Activated effector memory CD4-positive, alpha-beta T cell treated with Interleukin-2 at 50 U/mL for 16 hours (primary cell): ENCODE measurements around the gene SCYGR1.
"Not testable (repeated sequence)": the region's sequence is repeated elsewhere in the genome, so short reads cannot be mapped to it uniquely, and the experiment has no call there.

ENCODE experiments used
- DNase-seq: peaks from one replicate; pipeline ENCODE4 v3.0.0-alpha.2; 2020

SCYGR1 gene, protein sequence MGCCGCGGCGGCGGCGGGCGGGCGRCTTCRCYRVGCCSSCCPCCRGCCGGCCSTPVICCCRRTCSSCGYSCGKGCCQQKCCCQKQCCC

DNA sequence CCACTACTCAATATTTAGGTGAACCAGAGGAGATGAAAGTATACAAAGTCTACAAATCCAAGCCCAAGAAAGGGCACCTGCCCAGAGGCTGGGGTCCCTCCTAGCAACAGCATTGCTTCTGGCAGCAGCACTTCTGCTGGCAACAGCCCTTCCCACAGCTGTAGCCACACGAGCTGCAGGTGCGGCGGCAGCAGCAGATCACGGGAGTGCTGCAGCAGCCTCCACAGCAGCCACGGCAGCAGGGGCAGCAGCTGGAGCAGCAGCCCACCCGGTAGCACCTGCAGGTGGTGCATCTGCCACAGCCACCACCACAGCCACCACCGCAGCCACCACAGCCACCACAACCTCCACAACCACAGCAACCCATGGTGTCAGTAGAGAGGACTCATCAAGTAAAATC, at the start of gene SCYGR1:
Gene SCYGR1, minus strand, starts transcription at position 367 of the 400 bp plus-strand sequence. Its CDS starts 0 bp downstream, at position 367.
- not testable (repeated sequence) for DNase-seq

DNA sequence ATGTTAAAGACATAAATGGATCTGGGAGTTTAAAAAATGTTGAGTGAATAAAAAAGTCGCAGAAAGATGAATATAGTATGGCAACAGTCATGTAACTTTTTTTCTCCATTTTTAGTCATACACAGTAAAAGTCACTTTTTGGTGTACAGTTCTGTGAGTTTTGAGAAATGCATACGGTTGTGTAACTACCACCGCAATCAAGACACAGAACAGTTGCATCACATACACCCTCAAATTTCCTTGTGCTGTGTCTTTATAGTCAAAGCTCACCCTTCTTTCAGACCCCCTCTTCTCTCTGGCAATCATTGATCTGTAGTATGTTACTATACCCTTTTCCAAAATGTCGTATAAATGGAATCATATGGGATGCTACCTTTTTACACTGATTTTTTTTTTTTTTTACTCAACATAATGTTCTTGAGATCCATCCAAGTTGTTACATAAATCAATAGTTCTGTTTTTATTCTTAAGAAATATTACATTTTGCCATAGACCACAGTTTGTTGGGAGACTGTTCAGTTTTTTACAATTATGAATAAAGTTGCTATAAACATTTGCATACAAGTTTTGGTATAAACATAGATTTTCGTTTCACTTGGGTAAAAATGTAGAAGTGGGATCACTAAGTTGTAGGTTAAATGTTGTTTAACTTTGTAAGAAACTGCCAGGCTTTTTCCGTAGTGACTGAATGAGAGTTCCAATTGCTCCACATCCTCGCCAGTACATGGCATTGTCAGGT, 48.9 kb upstream of the SCYGR1 start:
- no peak for DNase-seq

DNA sequence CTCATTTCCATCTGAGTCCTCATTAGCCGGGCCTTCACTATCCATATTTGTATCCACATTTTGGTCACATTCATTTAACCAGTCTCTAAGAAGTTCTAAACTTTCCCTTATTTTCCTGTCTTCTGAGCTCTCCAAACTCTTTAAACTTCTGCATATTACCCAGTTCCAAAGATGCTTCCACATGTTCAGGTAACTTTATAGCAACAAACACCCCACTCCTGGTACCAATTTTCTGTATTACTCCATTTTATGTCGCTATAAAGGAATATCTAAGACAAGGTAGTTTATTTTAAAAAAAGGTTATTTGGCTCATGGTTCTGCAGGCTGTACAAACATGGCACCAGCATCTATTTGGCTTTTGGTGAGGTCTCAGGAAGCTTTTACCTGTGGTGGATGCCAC, 45.4 kb upstream of the SCYGR1 start:
- no peak for DNase-seq

DNA sequence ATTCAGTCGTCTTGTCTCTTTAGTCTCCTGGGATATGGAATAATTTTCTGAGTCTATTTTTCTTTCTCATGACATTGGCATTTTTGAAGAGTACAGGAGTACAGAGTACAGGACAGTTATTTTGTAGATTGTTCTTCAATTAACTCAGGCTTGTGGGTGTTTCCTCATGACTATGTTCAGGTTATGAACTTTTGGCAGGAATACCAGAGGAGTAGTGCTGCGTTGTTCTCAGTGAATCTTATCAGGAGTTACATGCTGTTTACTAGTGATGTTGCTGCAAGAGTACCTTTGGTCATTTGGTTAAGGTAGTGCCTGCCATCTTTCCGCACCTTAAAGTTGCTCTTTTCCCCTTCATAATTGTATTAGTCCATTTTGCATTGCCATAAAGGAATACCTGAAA, 42.9 kb upstream of the SCYGR1 start:
- DNase-seq = no peak

DNA sequence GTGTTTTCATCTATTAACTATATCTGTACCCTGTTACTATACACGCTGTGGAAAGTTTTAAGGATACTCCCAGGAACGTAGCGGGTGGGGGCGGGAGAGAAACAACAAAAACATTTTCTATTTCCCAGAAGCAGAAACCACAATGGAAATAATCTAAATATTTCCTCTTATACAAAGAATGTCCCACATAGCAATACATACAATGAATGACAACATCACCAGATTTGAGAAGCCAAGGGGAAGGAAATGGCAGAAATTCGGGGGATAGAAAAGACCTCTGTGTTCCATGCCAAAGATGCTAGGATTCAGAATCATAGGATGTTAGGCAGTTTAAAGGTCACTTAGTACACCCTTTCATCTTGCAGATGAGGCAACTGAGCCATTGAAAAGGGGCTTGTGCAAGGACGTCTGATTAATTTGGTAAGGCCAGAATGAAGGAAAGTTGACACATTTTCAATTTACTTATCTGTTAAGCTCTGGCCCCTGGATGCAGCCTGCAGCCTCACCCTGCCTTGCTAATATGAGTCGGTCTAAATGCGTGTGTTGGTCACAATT, 41.1 kb upstream of the SCYGR1 start:
- no peak for DNase-seq

DNA sequence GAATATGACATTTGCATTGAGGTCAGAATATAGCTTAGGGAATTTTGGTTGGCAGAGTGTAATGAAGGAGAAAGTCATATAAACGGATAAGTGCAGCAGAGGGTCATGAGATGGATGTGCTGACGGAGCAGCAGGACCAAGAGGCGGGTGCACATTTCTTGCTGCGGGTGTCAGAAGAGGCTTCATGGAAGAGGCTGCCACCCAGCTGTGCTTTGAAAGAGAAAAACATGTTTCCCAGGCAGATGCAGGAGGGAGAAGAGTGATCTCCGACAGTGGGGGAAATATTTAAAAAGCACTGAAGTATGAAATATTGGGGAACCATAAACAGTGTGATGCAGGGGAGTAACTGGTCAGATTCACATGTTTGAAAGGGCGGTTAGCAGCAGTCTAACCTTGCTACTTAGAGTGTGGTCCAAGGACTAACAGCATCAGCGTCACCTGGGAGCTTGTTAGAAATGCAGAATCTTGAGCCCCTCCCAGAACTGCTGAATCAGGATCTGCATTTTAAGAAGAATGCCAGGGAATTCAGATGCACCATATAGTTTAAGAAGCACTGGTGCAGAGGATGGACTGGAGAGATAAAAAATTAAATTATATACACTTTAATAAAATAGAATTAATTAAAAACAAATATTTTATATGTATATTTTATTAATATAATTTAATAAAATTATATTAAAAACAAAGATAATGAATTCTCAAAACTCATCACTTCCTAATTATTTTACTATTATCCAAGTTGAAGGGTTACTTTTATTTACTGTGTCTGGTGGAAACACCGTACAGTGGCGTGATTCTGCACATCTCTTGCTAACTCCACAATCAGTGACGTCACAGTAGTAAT, 36.1 kb upstream of the SCYGR1 start:
- DNase-seq = no peak

DNA sequence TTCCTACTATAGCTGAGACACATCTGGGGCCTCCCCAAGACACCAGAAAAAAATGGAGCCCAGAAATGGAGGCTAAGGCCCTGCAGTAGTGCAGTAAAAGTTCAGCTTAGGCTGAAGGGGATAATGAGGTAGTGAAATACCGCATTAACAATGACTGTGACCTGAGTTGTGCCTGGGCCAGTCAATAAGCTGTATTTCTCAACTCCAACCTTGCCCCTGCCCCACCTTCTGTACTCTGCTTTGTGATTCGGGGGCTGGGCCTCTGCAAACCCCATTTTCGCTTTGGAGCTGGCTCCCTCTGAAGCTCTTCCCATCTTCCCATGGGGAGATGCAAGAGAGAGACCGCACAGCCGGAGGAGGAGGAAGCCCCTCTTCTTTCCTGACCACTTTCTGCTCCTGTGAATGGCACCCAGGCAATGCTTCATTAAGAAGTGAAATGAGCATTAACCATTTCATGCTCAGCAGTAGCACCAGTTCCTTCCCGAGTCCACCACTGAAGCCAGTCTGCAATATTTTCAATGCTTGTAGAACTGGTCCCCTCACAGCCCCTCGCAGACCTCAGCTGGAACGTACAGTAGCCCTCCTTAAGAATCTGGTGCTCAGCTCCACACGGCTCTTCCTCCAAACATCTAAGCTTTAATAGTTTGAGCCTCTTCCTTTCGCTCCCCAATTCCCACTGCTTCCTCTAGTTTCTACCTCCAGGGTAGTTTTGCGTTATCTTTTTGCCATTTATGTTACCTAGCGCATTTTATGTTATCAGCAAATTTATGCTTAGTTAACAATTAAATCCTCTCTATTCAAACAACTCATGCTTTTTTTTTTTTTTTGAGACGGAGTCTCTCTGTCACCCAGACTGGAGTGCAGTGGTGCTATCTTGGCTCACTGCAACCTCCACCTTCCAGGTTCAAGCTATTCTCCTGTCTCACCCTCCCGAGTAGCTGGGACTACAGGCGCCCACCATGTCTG, 32.6 kb upstream of the SCYGR1 start:
- DNase-seq = no peak

DNA sequence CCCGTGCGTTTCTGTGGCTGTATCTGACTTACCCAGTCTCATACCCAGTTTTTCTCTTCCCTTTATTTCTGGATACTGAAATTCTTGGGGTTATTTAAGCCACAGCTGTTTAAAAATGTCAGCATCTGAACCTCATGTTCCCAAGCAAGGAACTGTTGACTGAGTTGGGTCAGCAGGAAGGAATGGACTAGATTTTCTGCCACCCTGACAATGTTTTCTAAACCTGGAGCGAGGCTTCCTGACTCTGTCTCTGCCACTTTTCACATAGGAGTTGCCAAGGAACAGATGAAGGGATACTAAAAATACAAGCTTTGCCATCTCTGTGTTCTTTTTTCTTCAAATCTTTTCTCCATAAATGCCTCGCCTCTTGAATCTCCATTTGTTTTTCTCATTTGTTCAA, 29.0 kb upstream of the SCYGR1 start:
- DNase-seq = no peak

DNA sequence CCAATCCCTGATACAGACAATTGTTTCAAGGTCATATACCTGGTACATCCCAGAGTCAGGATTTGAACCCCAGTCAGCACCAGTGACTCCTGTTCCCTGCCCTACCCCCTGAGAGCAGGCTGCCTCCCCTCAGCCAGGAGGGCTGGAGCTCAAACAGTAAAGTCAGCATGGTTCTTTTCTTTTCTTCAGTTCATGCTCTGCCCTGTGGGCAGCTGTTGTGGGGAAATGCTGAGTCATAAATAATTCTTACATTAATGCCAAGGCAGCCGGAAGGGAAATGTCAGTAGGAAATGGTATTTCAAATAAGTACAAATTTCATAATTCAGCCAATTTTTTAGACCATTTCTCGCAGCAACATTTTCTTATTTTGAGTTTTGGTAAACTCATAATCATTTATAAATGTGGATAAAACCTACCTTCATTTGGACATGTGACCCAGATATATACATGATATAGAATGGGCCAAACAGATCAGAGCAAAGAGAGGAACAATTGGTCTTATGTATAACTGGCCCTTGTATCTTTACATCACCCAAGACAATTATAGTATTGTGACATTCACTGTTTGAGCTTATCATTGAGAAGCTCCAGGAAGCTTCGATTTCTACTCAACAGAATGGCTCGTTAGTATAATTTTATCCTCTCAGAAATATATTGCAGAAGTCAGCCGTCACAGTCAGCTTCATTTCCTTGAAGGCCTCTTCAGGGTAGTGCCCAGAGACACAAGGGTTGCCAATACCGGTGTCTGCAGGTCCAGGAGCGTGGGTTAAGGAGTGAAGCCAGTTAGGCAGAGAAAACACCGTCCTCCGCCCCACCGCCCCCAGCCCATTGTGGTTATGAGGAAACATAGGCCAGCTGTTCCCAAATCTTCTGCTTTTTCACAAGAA, 28.0 kb upstream of the SCYGR1 start:
- no peak for DNase-seq

DNA sequence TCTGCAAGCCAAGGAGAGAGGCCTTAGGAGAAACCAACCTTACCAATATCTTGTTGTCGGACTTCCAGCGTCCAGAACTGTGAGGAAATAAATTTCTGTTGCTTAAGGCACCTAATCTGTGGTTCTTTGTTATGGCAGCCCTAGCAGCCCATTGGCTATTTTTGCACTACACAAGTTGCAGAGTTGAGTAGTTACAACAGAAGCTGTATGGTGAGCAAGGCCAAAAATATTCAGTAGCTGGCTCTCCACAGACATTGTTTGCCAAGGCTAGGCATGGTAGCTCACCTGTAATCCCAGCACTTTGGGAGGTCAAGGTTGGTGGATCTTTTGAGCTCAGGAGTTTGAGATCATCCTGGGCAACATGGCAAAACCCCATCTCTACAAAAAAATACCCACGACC, 27.1 kb upstream of the SCYGR1 start:
- no peak for DNase-seq

DNA sequence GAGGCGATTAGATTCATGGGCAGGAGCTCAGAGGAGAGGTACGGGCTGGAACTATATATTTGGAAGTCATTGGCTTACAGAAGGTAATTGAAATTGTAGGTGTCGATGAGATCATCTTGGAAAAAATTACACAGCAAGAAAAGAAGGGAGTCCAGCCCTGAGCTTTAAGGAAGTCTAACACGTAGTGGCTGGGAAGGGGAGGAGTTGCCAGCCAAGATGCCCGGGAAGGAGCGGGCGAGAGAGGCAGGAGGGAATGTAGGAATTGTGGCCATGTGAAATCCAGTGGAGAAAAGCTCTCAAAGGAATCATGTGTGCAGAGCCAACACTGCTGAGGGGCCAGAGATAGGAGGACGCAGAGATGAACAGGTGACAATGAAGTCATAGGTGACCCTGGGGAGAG, 25.6 kb upstream of the SCYGR1 start:
- DNase-seq = no peak

DNA sequence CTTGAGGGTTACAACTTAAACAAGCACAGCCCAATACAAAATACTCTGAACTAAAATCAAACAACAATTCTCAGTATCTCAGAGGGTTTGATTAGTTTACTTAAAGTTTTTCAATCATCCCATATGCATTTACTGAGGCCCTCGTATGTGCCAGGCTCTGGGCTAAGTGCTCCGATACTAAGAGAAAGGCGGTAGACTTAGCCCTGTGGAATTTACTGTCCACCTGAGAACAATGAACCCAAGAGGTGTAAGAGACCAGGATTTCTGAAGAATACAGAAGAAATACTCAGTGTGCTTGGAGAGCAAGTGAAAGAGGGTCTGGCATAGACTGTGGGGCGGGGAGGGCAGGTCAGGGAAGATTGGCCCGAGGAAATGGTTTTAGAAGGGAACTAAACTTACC, 25.1 kb upstream of the SCYGR1 start:
- no peak for DNase-seq

DNA sequence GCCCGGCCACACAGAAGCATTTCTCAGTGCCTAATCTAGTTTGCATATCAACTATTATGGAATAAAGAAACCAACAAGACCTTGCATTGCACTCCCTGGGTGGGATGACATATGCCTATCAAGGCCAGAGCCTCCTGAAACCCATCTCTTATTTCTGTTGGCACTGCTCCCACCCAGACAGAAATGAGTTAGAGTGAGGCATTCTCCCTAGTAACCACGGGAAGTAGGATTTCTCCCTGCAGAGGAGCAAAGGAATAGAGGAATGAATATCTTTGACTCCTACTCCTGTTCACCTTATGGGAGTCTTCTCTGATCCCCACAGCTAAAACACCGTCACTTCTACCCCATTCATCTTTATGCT, 24.2 kb upstream of the SCYGR1 start:
- no peak for DNase-seq

DNA sequence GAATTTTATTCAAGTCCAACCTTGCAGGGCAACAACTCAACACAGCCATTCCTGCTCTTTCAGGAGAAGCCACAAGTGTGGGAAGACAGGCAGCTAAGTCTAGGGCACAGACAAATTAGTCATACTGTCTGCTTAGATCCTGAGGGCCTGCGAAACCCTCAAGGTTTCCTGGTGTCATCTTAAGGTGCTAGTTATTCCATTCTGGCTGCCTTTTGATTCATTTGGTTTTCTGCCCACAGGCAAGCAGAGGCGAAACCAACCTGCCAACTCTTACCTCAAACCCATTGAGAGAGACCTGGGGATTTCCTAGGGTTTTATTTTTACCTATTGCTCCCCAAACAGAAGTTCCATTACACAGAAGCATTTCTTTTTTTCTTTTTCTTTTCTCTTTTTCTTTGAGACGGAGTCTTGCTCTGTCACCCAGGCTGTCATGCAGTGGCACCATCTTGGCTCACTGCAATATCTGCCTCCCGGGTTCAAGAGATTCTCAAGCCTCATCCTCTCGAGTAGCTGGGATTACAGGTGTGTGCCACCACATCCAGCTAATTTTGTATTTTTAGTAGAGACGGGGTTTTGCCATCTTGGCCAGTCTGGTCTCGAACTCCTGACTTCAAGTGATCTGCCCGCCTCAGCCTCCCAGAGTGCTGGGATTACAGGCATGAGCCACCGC, 23.7 kb upstream of the SCYGR1 start:
- no peak for DNase-seq

DNA sequence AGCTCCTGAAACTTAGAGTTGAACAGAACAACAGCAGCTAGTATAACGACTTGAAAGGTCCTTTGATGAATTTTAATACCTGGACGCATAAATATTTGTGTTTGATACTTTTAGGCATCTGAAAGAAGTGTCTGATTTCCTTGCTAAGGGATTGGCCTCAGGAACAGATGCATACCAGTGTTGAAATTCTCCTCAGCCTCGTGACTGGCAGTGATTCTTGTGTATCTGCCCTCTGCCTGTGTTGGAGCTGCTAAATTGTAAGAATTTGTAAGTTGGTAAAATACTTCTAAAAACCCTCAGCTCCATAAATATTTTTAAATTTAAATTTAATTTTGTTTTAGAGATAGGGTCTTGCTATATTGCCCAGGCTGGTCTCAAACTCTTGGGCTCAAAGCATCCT, 22.4 kb upstream of the SCYGR1 start:
- no peak for DNase-seq

DNA sequence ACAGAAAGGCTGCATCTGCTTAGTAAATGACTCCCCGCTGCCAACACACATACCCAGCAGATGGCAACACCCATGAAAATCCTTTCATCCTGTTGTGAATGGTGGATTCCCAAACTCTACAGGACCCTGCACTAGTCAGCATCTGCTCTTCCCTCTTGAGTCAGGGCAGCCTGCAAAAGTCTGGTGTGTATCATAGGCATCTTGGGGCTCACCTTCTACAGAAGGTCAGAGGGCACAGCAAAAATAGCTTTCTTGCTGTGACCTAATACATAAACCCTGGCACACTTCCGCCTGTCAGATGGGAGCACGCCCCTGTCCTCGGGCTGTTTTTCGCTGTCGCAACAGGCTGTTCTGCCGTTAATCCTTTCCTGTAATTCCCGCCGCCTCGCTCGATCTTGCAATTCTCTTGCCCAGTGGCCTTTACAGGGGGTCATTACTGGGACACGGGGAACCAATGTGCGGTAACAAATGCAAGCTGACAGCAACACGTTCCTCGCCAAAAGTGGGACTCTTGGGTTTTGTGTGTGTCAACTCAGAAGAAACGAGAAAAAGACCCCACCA, 19.9 kb upstream of the SCYGR1 start:
- no peak for DNase-seq

DNA sequence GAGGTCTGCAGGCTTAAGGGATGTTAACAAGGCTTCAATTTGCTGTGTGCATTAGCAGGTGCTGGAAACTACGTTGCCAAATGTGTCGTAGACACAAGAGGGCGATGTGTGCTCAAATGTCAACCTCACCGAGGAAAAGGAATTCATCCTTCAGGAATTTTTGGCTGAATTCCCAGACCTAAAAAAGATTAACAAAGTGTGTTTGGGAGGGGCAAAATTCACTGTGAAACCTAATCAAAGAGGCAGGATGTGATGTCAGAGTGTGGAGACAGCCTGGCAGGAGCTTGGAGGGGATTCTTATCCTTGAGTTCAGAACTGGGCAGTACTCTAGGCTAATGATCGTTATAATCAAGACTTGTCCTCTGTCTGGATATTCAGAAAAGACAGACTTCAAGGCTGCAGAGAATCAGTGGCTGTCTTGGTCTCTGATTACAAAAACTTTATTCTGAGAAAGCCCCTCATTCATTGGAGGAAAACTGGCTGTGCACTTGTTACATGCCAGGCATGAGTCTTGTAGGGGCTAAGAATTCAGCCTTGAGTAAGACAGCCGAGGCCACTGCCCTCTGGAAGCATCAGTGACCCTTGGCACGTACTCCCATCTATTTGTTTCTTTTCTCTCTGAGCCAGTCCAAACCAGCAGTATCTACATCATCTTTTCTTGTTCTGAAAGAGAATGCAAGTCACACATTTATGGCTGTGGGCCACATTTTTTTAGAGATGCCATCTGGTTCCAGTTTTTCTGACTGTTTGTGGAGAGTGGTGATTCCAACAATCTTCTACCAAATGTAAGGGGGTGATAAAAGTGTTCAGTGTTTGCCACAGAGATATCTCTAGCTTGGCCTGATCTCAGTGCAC, 18.7 kb upstream of the SCYGR1 start:
- no peak for DNase-seq

DNA sequence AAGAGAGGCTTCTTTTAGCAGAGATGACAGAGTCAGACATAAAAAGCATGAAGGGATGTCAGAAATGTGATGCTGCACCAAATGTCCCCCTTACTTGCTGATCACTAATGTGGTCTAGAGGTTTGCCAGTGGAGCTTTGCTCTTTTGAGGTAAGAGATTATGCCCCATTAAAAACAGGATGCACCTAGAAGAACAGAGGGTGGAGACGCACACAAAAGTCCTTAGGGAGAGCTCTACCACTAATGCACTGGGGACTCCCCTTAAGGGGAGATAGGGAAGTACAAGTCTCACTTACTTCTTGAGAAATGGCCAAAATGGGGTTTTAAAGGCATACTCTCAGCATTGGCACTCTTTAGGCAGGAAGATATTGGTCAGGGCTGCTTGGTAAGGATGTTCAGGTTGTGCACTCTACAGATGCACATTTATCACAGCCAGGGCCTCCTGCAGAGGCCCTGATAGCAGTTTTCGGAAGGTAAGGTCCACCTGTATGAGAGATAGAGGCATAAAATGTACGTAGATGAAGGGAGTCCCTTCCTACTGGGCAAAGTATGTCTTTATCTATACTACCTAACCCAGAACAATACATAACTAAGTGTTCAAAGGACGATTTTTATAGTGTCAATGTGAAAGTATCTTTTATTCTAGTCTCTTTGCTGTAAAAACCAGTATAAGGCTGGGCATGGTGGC, 17.0 kb upstream of the SCYGR1 start:
- DNase-seq = no peak

DNA sequence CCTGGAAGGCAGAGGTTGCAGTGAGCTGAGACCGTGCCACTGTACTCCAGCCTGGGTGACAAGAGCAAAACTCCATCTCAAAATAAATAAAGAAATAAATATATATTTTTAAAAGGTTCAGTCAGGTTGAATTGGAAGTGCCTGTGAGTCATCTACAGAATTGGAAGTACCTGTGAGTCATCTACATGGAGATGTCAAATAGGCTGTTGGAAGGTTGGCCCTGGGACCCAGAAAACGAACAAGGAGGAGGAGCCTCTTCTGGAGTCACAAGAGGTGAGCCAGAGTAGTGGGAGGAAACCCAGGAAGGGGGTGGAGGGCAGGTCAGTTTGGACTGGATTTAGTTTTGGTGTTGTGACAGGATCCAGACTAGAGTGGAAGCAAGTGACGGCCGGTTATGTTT, 15.2 kb upstream of the SCYGR1 start:
- DNase-seq = no peak
